ENCODE data around the gene AKAP13. TPM values are rescaled to one million over a fixed set of nuclear protein-coding genes. Genes with fewer than 3 reads are reported as not detected.
A peak's percentile ranks its signal among the peaks of the same experiment; 100 is the strongest.
"Not testable (repeated sequence)": the region's sequence is repeated elsewhere in the genome, so short reads cannot be mapped to it uniquely, and the experiment has no call there.

The AKAP13 gene
- total RNA-seq, 1 donor from 2014 or later = 184 TPM

- DNase-seq (ENCODE audit: low spot score) = not testable (repeated sequence)
Measured at GRCh38 chr15:85347264-85348047, 32.9 kb upstream of the AKAP13 start.

DNA sequence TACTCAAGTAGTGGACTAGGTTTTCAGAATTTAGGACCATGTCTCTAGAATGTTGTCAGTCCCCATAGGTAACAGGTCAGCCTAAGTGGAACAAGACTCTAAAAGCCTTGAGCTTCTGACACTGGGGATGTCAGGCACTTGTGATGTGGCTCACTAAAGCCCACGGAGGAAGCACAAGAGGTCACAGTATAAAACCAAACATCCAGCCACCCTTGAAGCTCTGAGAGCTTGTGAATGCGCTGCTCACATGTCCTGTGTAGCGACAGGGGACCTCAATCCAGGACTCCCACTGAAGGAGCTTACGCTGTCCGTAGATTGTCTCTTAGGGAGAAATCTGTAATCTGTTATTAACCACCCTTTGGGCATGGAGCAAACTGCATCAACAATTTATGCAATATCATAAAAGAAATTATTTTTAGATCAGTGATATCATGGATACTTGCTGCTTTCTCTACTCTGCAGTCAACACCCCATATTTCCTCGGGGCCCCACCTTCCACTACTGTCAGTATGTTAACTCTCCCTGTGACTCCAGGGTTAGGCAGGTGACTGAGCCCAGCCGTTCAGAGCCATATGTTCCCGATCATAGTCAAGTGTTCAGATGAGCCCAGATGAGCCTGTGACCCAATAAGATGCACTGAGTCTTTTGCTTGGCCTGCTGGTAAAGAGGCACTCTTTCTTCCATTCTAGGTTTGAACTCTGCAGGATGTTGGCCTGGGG is 32.2 kb upstream of the AKAP13 start:
- DNase-seq (ENCODE audit: low spot score) = not testable (repeated sequence)

DNA sequence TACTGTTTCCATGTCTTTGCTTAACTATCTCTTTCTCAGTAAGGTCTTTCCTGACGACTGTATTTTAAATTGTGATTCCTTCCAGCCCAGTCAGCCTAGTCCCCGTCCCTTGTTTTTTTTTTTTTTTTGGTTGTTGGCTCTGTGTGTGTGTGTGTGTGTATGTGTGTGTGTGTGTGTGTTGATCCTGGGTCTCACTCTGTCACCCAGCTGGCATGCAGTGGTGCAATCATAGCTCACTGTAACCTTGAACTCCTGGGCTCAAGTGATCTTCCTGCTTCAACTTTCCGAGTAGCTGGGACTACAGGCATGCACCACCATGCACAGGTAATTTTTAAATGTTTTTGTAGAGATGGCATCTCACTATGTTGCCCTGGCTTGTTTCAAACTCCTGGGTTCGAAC is 31.3 kb upstream of the AKAP13 start:
- not testable (repeated sequence) for DNase-seq (ENCODE audit: low spot score)

GRCh38 chr15:85350395-85350794 is 30.0 kb upstream of the AKAP13 start:
- DNase-seq (ENCODE audit: low spot score) = no peak

DNA sequence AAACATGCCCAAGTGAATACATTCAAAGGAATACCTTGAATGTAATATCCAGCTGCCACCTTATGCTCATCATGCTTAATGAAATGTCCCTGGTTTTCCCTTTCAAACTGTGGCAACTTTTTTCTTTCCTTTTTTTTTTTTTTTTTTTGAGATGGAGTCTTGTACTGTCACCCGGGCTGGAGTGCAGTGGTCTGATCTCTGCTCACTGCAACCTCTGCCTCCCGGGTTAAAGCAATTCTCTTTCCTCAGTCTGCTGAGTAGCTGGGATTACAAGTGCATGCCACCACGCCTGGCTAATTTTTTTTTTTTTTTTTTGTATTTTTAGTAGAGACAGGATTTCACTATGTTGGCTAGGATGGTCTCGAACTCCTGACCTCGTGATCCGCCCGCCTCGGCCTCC is 28.9 kb upstream of the AKAP13 start:
- DNase-seq (ENCODE audit: low spot score) = not testable (repeated sequence)

DNA sequence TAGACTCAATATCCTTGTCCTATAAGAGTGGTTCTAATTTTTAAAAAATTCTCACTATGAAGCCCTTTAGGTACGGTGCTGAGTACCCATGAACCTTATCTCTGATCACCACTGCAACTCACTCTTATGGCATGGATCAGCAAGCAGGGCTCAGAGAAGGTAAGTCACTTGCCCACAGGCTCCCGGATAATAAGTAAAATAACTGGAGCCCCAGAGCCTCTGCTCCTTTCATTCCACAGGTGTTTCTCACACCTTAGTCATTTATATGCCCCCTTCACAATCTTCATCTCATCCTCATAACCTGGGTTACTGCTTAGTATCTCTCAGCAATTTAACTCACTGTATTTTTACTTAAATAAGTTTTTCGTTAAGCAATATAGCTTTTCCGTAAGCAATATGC is 28.4 kb upstream of the AKAP13 start:
- no peak for DNase-seq (ENCODE audit: low spot score)

- DNase-seq (ENCODE audit: low spot score) = no peak
Measured at GRCh38 chr15:85353516-85353915, 26.9 kb upstream of the AKAP13 start.

DNA sequence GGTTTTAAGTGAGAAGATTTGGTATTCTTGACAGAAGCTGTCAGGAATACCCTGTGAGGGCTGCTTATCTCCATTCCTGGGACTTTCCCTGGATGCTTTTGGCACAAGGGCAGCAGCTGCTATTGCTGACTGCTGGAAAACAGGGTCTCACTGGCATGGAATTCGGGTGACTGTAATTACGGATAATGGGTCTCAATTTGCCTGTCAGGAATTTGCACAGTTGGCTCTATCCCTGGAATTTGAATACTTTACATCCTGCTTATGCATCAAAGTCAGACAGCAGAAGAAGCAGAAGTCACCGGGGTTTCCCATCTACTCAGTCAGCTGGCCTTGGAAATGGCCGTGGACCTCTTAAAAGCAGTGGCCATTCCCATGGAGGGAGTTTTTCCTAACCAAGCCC is 25.9 kb upstream of the AKAP13 start:
- DNase-seq (ENCODE audit: low spot score) = no peak

DNA sequence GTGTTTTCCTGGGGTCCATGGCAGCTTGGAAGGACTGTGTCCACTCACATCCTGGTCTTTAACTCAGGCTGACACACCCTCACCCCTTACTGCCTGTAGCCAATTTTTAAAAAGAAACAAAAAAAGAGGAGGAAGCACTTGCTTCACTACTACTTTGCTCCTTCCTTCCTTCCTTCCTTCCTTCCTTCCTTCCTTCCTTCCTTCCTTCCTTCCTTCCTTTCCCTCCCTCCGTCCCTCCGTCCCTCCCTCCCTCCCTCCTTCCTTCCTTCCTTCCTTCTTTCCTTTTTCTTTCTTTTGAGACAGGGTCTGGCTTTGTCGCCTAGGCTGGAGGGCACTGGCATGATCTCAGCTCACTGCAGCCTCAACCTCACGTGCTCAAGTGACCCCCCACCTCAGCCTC is 25.5 kb upstream of the AKAP13 start:
- no peak for DNase-seq (ENCODE audit: low spot score)

GRCh38 chr15:85356276-85356675 is 24.1 kb upstream of the AKAP13 start:
- DNase-seq (ENCODE audit: low spot score) = no peak

DNA sequence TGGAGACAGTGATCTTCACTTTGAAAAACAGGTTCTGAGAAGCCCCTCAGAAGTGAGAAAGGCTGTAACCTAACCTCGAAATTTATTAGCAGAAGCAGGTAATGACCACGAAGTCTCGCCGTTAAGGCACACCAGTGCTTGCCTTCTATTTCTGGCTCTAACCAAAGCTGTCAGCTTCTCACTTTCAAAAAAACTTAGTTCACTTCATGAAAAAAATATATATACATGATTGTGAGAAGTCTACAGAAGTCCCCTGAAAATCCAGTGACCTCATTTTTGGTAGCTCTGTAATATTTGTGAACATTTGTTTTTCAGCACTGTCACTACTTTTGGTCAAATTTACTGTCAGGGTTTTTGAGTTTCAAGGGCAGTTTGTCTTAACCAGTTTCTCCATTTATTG is 19.1 kb upstream of the AKAP13 start:
- no peak for DNase-seq (ENCODE audit: low spot score)

DNA sequence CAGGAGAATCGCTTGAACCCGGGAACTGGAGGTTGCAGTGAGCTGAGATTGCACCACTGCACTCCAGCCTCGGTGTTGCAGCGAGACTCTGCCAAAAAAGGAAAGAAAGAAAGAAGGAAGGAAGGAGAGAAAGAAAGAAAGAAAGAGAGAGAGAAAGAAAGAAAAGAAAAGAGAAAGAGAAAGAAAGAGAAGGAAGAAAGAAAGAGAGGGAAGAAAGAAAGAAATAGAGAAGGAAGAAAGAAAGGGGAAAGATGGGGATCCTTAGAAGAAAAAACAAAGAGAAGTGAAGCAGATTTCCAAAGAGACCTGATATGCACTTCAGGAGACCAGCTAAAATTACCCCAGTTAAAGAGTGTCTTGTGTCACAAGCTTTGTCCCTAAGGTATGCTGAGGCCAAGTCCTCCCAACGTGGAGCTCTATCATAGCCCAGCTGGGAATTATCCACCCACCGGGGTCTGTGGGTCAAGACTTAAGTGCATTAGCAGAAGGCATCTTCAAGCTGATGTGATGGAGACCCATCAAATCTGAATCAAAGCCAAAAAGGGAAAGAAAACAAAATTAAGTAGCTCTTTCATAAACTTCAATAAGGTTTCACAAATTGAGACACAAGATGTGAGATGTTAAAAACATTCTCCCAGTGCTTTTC is 17.8 kb upstream of the AKAP13 start:
- no peak for DNase-seq (ENCODE audit: low spot score)

GRCh38 chr15:85365980-85366379 is 14.4 kb upstream of the AKAP13 start:
- no peak for DNase-seq (ENCODE audit: low spot score)

DNA sequence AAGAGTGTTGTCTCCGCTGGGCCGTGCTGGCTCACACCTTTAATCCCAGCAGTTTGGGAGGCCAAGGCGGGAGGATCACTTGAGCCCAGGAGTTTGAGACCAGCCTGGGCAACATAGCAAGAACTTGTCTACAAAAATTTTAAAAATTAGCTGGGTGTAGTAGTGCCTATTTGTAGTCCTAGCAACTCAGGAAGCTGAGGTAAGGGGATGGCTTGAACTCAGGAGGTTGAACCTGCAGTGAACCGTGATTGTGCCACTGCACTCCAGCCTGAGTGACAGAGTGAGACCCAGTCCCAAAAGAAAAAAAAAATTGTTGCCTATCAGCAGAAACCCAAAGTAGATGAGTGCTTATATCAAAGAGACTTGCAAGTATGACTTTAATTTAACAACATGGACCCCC is 12.7 kb upstream of the AKAP13 start:
- no peak for DNase-seq (ENCODE audit: low spot score)

DNA sequence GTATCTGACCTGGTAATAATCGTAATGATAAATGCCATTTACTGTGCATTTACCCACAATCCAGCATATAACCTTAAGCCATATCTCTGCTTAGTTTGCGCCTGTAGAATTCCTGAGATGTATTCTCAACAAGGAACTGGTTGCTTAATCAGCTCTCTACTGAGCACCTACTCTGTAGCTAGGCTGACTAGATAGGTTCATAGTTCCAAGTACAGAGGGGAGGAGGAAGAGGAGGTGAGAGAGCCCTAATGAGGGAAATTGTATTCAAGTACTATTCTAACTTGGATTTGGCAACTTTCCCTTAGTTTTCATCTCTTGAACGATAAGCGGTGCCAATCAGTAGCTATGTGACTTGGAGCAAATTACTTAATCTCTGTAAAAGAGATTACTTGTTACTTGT is 5.6 kb upstream of the AKAP13 start:
- DNase-seq (ENCODE audit: low spot score) = no peak

DNA sequence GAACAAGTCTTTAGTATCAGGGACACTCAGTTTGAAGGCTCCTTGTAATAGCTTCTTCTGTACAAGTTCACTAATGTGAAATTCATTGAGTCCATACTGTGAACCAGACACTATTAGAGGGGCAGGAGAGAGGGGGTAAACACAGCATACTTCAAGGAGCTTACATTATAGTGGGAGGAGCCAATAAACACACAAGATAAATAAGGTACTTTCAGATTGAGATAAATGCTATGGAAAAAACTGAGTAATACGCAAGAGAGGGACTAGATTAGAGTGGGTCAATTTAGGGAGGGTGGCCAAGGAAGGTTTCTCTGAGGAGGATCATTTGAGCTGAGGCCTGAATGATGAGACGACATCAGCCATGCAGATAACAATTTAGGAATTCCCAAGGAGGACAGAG is 3.1 kb upstream of the AKAP13 start:
- DNase-seq (ENCODE audit: low spot score) = no peak

GRCh38 chr15:85377986-85378385 is 2.4 kb upstream of the AKAP13 start:
- DNase-seq (ENCODE audit: low spot score) = no peak

DNA sequence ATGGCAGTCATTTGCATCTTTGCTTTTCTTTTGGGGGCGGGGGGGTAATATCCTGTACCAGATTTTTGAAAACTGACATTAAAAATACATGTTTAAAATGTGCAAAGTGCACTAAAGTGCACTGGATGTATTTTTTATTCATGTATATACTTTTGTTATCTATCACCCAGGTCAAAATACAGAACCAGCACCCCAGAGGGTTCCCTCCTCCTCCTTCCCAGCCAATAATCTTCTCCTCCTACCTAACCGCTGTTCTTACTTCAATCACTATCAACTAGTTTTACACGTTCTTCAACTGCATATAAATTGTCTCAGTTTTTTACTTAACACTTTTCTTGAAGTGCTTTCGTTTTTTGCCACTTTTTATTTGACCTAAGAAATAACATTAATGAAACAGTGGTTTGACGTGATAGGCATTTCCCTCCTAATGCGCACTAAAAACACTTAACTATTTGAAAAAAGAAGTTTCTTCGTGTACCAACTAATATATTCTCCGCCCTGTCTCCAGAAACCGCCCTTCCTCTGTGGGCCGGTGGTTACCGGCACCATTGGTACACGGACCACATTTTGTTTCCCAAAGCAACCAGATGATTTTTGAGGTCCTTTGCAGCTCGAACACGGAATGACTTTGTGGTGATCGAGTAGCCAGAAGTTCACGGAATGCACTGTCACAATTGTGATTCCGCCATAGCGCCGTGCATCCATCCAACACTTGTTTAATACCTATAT is 836 bp upstream of the AKAP13 start:
- no peak for DNase-seq (ENCODE audit: low spot score)

- peak; percentile 24 for DNase-seq (ENCODE audit: low spot score)
Measured at GRCh38 chr15:85380812-85381642, 624 bp downstream of the AKAP13 start.

DNA sequence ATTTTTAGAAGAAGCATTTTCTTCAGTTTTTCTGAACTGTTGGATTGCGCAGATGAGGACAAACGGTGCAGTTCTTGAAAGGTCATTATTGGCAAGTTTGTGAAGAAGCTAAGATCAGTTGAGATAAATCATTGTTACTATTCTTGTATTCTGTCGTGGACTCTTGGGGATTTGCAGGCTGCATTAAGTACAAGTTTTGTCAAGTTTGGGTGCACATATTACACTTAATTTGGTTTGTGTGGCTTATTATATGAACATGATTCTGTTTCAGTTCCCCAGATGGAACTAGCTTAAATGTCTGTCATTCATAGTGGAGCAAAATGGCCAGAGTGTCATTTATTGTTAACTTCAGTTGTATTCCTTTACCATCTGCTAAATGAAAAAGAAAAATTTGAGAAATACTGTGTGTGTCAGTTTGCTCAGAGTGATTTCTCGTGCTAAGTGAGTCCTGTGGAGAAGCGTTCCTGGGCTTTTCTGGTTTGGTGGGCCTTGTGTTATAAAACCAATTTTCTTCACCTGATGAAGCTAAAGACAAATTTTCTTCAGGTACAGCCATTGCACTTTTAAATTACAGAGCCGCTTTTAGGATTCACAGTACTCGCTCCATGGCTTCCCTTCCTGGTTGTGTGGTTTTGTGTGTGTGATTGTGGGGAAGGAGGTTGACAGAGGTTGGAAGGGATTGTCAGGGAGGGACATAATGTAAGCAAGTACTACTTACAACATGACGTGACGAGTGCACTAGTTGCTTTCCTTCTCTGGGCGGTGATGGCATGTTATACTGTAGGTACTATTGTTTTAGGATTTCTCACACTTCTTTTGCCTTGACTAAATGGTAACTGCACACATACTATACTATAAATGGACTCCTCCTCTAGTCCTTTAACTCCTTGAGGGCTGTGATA is 1.7 kb downstream of the AKAP13 start:
- no peak for DNase-seq (ENCODE audit: low spot score)
